ENCODE results near the gene SPATA2L.
A peak's percentile ranks its signal among the peaks of the same experiment; 100 is the strongest.
"Not testable (repeated sequence)": the region's sequence is repeated elsewhere in the genome, so short reads cannot be mapped to it uniquely, and the experiment has no call there.

SPATA2L gene

GRCh38 chr16:89689142-89689541 is 12.4 kb downstream of the SPATA2L start:
- DNase-seq: no peak

- DNase-seq: no peak
These were observed 13.1 kb downstream of the SPATA2L start for GRCh38 chr16:89688395-89688794.

- no peak for DNase-seq
These were observed 14.2 kb downstream of the SPATA2L start for GRCh38 chr16:89687092-89687940.

GRCh38 chr16:89686520-89687091 is 14.9 kb downstream of the SPATA2L start, which contains the start of gene CDK10:
Gene CDK10, plus strand, starts transcription at chr16:89686689. Its CDS starts 22 bp downstream, at chr16:89686711.
- peak; percentile 73 for DNase-seq

- DNase-seq: no peak
These were observed 15.6 kb downstream of the SPATA2L start for GRCh38 chr16:89685916-89686315.

GRCh38 chr16:89678258-89678657 is 23.2 kb downstream of the SPATA2L start:
- no peak for DNase-seq

- no peak for DNase-seq
These were observed 29.1 kb downstream of the SPATA2L start for GRCh38 chr16:89672177-89672941.

- not testable (repeated sequence) for DNase-seq
These were observed 29.9 kb downstream of the SPATA2L start for GRCh38 chr16:89671565-89671964.

- no peak for DNase-seq
These were observed 30.7 kb downstream of the SPATA2L start for GRCh38 chr16:89670496-89671431.

- DNase-seq: no peak
These were observed 31.8 kb downstream of the SPATA2L start for GRCh38 chr16:89669755-89670154.

GRCh38 chr16:89668790-89669158 is 32.7 kb downstream of the SPATA2L start:
- DNase-seq: no peak

- DNase-seq: no peak
These were observed 33.9 kb downstream of the SPATA2L start for GRCh38 chr16:89667633-89668032.

GRCh38 chr16:89667000-89667399 is 34.5 kb downstream of the SPATA2L start:
- not testable (repeated sequence) for DNase-seq

- not testable (repeated sequence) for DNase-seq
These were observed 37.3 kb downstream of the SPATA2L start for GRCh38 chr16:89664238-89664637.

GRCh38 chr16:89661215-89661614 is 40.3 kb downstream of the SPATA2L start:
- DNase-seq: no peak

- no peak for DNase-seq
These were observed 41.4 kb downstream of the SPATA2L start for GRCh38 chr16:89660146-89660545.

GRCh38 chr16:89658221-89658879 is 43.2 kb downstream of the SPATA2L start:
- no peak for DNase-seq

- peak; percentile 27 for DNase-seq
These were observed 43.9 kb downstream of the SPATA2L start, which contains the start of the genes CHMP1A and SPATA33 for GRCh38 chr16:89657442-89658220. Gene CHMP1A, minus strand, starts transcription at chr16:89657708. Its CDS starts 120 bp downstream, at chr16:89657588. Gene SPATA33, plus strand, starts transcription at chr16:89657836. Its CDS starts 76 bp downstream, at chr16:89657912.

GRCh38 chr16:89656435-89657121 is 44.9 kb downstream of the SPATA2L start:
- DNase-seq: no peak

GRCh38 chr16:89655062-89655643 is 46.4 kb downstream of the SPATA2L start:
- DNase-seq: no peak

Data from amniotic stem cell (primary cell).